Ascending aorta (tissue), 2 donors: Measurements from ENCODE around the gene EIF2D. TPM values are rescaled to one million over a fixed set of nuclear protein-coding genes. Genes with fewer than 3 reads are reported as not detected.

ENCODE experiments used
- DNase-seq, 2 donors: peaks; one replicate each; pipeline ENCODE4 v3.0.0-alpha.2; 2019; ENCODE audit warnings: low spot score in 2 of 2
- H3K27ac ChIP-seq, 2 donors: fragments of 200-600 bp; sonication (generic); one replicate each; pipeline ENCODE4 v1.5.1; 2016 to 2017; ENCODE audit warnings: mild to moderate bottlenecking in 1 of 2
- H3K27me3 ChIP-seq: fragments of 200-600 bp; sonication (generic); one replicate; pipeline ENCODE4 v1.5.1; 2017
- H3K36me3 ChIP-seq, 2 donors: fragments of 200-600 bp; sonication (generic); one replicate each; pipeline ENCODE4 v1.5.1; 2016
- H3K4me1 ChIP-seq, 2 donors: fragments of 200-600 bp; sonication (generic); one replicate each; pipeline ENCODE4 v1.5.1; 2016 to 2017; ENCODE audit warnings: mild to moderate bottlenecking in 1 of 2
- H3K4me3 ChIP-seq, 2 donors: fragments of 200-600 bp; sonication (generic); one replicate each; pipeline ENCODE4 v1.5.1; 2016 to 2017; ENCODE audit warnings: mild to moderate bottlenecking in 1 of 2
- H3K9me3 ChIP-seq, 2 donors: fragments of 200-600 bp; sonication (generic); one replicate each; pipeline ENCODE4 v1.5.1; 2016
- CTCF ChIP-seq, 3 experiments: fragments of 200-600 bp in 2 of 3; fragments of 450-650 bp in 1 of 3; sonication (generic) in 2 of 3; IDR thresholded peaks; one replicate each; pipeline ENCODE4 v1.5.1; 2016 to 2019; ENCODE audit warnings: antibody characterized with exemption in 3 of 3, mild to moderate bottlenecking in 1 of 3, moderate library complexity in 1 of 3
- intact Hi-C: fragments of 100-400 bp; cut with DNase I; formaldehyde crosslinking; loops from one replicate; pipeline ENCODE4 v1.15.1; 2023
- total RNA-seq: library from RNA; depleted of rRNA; stranded (reverse); fragments of >200 nt; gene quantifications from one replicate; pipeline ENCODE4 v1.1.0, GENCODE V29; 2016

The EIF2D gene
- total RNA-seq, 1 donor from 2014 or later: 40.2 TPM

GRCh38 chr1:206580438-206581113 lies 31.7 kb downstream of the EIF2D start:
- peak overlapping the region; percentile 50 to 71 for H3K27ac ChIP-seq
- H3K4me3 ChIP-seq: no peak overlapping the region
- TF ChIP-seq CTCF (IDR thresholded peaks at IDR 0.05): no peak
- intact Hi-C loops: no loop called here
- H3K36me3 ChIP-seq: peaks cover 0 to 15% of the 10 kb centered on the region in 2 donors
- no peak for DNase-seq
- no peaks in the 10 kb centered on the region for H3K27me3 ChIP-seq
- peaks cover 0 to 5% of the 10 kb centered on the region in 2 donors for H3K4me1 ChIP-seq
- no peaks in the 10 kb centered on the region for H3K9me3 ChIP-seq

- intact Hi-C loops: no loop called here
- Histone ChIP-seq H3K9me3 (no peaks in the 10 kb centered on the region), H3K27me3 (no peaks in the 10 kb centered on the region), H3K4me1 (peaks cover 0 to 5% of the 10 kb centered on the region in 2 donors), H3K36me3 (peaks cover 0 to 9% of the 10 kb centered on the region in 2 donors), H3K27ac (peak overlapping the region; percentile 50 to 71), H3K4me3 (no peak overlapping the region)
- no peak for TF ChIP-seq CTCF (IDR thresholded peaks at IDR 0.05)
- DNase-seq: peak; percentile 81 to 92
Observed at GRCh38 chr1:206579747-206580437, 32.4 kb downstream of the EIF2D start.

GRCh38 chr1:206578978-206579374 lies 33.3 kb downstream of the EIF2D start:
- TF ChIP-seq CTCF (IDR thresholded peaks at IDR 0.05): no peak
- Histone ChIP-seq H3K9me3 (no peaks in the 10 kb centered on the region), H3K27me3 (no peaks in the 10 kb centered on the region), H3K4me3 (no peak overlapping the region), H3K27ac (peak overlapping the region; percentile 50 to 71), H3K4me1 (peaks cover 0 to 5% of the 10 kb centered on the region in 2 donors), H3K36me3 (no peaks in the 10 kb centered on the region)
- no peak for DNase-seq
- intact Hi-C loops: no loop called here

- Histone ChIP-seq H3K9me3 (no peaks in the 10 kb centered on the region), H3K4me1 (peaks cover 0 to 5% of the 10 kb centered on the region in 2 donors), H3K27me3 (no peaks in the 10 kb centered on the region), H3K36me3 (no peaks in the 10 kb centered on the region), H3K4me3 (no peak overlapping the region), H3K27ac (no peak overlapping the region)
- no peak for TF ChIP-seq CTCF (IDR thresholded peaks at IDR 0.05)
- intact Hi-C loops: no loop called here
- no peak for DNase-seq
Observed at GRCh38 chr1:206578068-206578977, 33.9 kb downstream of the EIF2D start.

GRCh38 chr1:206577626-206578025 lies 34.6 kb downstream of the EIF2D start:
- TF ChIP-seq CTCF (IDR thresholded peaks at IDR 0.05): no peak
- H3K27ac ChIP-seq: no peak overlapping the region
- intact Hi-C loops: no loop called here

More at GRCh38 chr1:206577626-206578025, 34.6 kb downstream of the EIF2D start:
- Histone ChIP-seq H3K27me3 (no peaks in the 10 kb centered on the region), H3K4me1 (peaks cover 0 to 5% of the 10 kb centered on the region in 2 donors), H3K36me3 (no peaks in the 10 kb centered on the region), H3K9me3 (no peaks in the 10 kb centered on the region), H3K4me3 (no peak overlapping the region)
- DNase-seq: no peak
